Prostate gland (tissue), 2 donors: Measurements from ENCODE around the gene ADGRD1. TPM values are rescaled to one million over a fixed set of nuclear protein-coding genes. Genes with fewer than 3 reads are reported as not detected.

Experiments used
- DNase-seq: peaks from one replicate; pipeline ENCODE4 v3.0.0-alpha.2; 2019; ENCODE audit warnings: low spot score
- H3K27ac ChIP-seq, 2 donors: fragments of 200-600 bp; sonication (generic); 2 replicates each; pipeline ENCODE4 v1.5.1; 2017 to 2019
- H3K27me3 ChIP-seq: fragments of 200-600 bp; sonication (generic); replicated peaks from 2 replicates; pipeline ENCODE4 v1.5.1; 2019; ENCODE audit not compliant: insufficient read depth
- H3K36me3 ChIP-seq, 2 donors: fragments of 200-600 bp; sonication (generic); 1 replicate in 1 of 2; 2 replicates in 1 of 2; pipeline versions ENCODE4 v1.5.1 to v1.8.1; 2017 to 2019
- H3K4me1 ChIP-seq: fragments of 200-600 bp; sonication (generic); replicated peaks from 2 replicates; pipeline ENCODE4 v1.5.1; 2019
- H3K4me3 ChIP-seq, 2 donors: fragments of 200-600 bp; sonication (generic); 2 replicates each; pipeline ENCODE4 v1.5.1; 2017 to 2019
- H3K9me3 ChIP-seq: fragments of 200-600 bp; sonication (generic); 2 replicates; pipeline ENCODE4 v1.5.1; 2017
- POLR2A ChIP-seq: fragments of 450-650 bp; IDR thresholded peaks from one replicate; pipeline ENCODE4 v1.6.1; 2016; ENCODE audit warnings: antibody characterized with exemption, mild to moderate bottlenecking
- POLR2AphosphoS5 ChIP-seq: sonication (generic); formaldehyde crosslinking; IDR thresholded peaks from one replicate; pipeline ENCODE4 v1.6.1; 2017; ENCODE audit warnings: antibody characterized with exemption
- WGBS: methylation state at CpG from one replicate; pipeline ENCODE4 v1.1.5; 2018; 5-methylcytosine and 5-hydroxymethylcytosine counted together
- intact Hi-C: fragments of 100-400 bp; cut with DNase I; formaldehyde crosslinking; loops from one replicate; pipeline ENCODE4 v1.14.2; 2022
- total RNA-seq, 2 donors: library from RNA; depleted of rRNA; stranded (reverse); fragments of >200 nt; gene quantifications; one replicate each; pipeline ENCODE4 v1.1.0, GENCODE V29; 2016
- TF ChIP-seq, protein P1 (sequence below), 4 experiments: fragments of 200-600 bp in 2 of 4; fragments of 450-650 bp in 2 of 4; sonication (generic) in 2 of 4; IDR thresholded peaks; 1 replicate in 3 of 4; 2 replicates in 1 of 4; pipeline ENCODE4 v1.5.1; 2016 to 2019; ENCODE audit warnings: antibody characterized with exemption in 4 of 4, mild to moderate bottlenecking in 2 of 4, moderate library complexity in 2 of 4

ADGRD1 gene
- total RNA-seq, 2 donors from 2014 or later: 4.3 to 20.9 TPM

DNA sequence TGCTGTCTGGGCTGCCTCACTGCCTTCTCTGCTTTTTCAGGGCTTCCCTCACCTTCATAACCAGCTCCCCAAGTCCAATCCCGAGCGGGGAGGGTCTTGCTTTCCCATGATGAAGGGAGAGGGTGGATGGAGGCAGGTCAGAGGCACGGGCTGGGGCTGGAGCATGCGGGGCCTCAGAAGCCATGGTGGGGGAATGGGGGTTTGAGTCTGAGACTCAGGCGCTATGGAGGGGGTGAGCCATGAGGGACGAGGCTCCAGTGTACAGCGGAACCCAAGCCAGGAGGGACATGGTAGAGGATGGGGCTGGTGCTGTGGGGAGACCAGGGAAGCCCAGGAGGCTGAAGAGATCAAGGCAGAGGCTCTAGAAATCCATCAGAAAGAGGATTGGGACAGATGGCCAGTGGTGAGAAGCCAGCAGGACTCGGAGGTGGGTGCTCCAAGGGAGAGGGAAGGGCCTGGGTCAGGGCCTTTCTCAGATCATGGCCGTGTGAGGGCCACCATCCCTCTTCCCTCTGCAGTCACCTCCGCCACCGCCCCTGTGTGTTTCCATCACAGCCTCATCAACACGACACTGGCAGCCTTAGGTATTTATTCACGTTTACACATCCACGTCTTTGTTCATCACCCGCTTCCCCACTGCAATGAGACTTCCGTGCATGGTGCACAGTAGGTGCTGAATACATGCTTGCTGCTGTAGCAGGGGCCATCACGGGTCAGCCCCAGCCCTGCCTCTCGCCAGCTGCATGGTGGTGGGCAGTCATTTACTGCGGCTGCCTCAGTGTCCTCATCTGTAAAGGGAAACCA lies 144.7 kb downstream of the ADGRD1 start:
- H3K4me1 ChIP-seq: no peaks in the 10 kb centered on the region
- TF ChIP-seq, protein P1, sequence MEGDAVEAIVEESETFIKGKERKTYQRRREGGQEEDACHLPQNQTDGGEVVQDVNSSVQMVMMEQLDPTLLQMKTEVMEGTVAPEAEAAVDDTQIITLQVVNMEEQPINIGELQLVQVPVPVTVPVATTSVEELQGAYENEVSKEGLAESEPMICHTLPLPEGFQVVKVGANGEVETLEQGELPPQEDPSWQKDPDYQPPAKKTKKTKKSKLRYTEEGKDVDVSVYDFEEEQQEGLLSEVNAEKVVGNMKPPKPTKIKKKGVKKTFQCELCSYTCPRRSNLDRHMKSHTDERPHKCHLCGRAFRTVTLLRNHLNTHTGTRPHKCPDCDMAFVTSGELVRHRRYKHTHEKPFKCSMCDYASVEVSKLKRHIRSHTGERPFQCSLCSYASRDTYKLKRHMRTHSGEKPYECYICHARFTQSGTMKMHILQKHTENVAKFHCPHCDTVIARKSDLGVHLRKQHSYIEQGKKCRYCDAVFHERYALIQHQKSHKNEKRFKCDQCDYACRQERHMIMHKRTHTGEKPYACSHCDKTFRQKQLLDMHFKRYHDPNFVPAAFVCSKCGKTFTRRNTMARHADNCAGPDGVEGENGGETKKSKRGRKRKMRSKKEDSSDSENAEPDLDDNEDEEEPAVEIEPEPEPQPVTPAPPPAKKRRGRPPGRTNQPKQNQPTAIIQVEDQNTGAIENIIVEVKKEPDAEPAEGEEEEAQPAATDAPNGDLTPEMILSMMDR (IDR thresholded peaks at IDR 0.05): no peak
- TF ChIP-seq POLR2AphosphoS5: no peak
- no peak for TF ChIP-seq POLR2A
- no peaks in the 10 kb centered on the region for H3K27me3 ChIP-seq
- 78% methylated on average over 19 of the region's 19 CpGs for WGBS
- H3K27ac ChIP-seq: no peak overlapping the region
- no peaks in the 10 kb centered on the region for H3K36me3 ChIP-seq
- DNase-seq: no peak
- intact Hi-C loops: no loop called here
- no peak overlapping the region for H3K4me3 ChIP-seq
- no peaks in the 10 kb centered on the region for H3K9me3 ChIP-seq

DNA sequence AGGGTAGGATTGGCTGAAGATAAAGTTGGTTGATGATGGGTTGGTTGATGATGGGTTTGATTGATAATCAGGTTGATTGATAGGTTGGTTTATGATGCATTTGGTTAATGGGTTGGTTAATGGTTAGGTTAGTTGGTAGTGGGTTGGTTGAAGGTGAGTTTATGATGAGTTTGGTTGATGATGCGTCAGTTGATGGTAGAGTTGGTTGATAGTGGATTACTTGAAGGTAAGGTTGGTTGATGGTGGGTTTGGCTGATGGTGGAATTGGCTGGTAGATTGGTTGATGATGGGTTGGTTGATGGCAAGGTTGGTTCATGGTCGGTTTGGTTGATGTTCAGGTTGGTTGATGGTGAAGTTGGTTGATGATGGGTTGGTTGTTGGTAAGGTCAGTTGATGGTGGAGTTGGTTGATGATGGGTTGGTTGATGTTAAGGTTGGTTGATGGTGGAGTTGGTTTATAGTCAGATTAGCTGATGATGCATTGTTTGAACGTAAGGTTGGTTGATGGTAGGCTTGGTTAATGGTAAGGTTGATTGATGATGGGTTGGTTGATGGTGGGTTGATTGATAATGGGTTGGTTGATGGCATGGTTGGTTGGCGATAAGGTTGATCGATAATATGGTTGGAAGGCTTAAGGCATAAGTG lies 146.4 kb downstream of the ADGRD1 start:
- TF ChIP-seq POLR2A (no peak), POLR2AphosphoS5 (no peak)
- TF ChIP-seq, protein P1 (IDR thresholded peaks at IDR 0.05): no peak

GRCh38 chr12:131101006-131101405 lies 147.3 kb downstream of the ADGRD1 start:
- no peak for DNase-seq

More for the DNA sequence above, 146.4 kb downstream of the ADGRD1 start:
- DNase-seq: no peak
- Histone ChIP-seq H3K9me3 (no peaks in the 10 kb centered on the region), H3K4me1 (no peaks in the 10 kb centered on the region), H3K36me3 (no peaks in the 10 kb centered on the region), H3K27me3 (no peaks in the 10 kb centered on the region), H3K27ac (no peak overlapping the region), H3K4me3 (no peak overlapping the region)
- intact Hi-C loops: loop anchor here (10.0 kb wide), 1 partner anchor 735 kb away; no protein-coding TSS in a partner anchor
- 93% methylated on average over 5 of the region's 5 CpGs for WGBS

GRCh38 chr12:131101703-131102492 lies 148.2 kb downstream of the ADGRD1 start:
- TF ChIP-seq, protein P1 (IDR thresholded peaks at IDR 0.05): no peak
- TF ChIP-seq POLR2AphosphoS5: no peak
- TF ChIP-seq POLR2A: no peak
- H3K4me1 ChIP-seq: no peaks in the 10 kb centered on the region
- H3K27me3 ChIP-seq: no peaks in the 10 kb centered on the region
- intact Hi-C loops: loop anchor here (10.0 kb wide), 1 partner anchor 733 kb away; no protein-coding TSS in a partner anchor
- DNase-seq: no peak
- no peaks in the 10 kb centered on the region for H3K9me3 ChIP-seq
- no peaks in the 10 kb centered on the region for H3K36me3 ChIP-seq
- no peak overlapping the region for H3K4me3 ChIP-seq
- H3K27ac ChIP-seq: no peak overlapping the region
- 66% methylated on average over 13 of the region's 13 CpGs for WGBS

More at GRCh38 chr12:131101006-131101405, 147.3 kb downstream of the ADGRD1 start:
- H3K27me3 ChIP-seq: no peaks in the 10 kb centered on the region
- no peaks in the 10 kb centered on the region for H3K9me3 ChIP-seq
- TF ChIP-seq, protein P1 (IDR thresholded peaks at IDR 0.05): no peak
- no peak for TF ChIP-seq POLR2A
- TF ChIP-seq POLR2AphosphoS5: no peak
- 95% methylated on average over 4 of the region's 4 CpGs for WGBS
- intact Hi-C loops: loop anchor here (10.0 kb wide), 1 partner anchor 734 kb away; no protein-coding TSS in a partner anchor
- no peak overlapping the region for H3K4me3 ChIP-seq
- no peaks in the 10 kb centered on the region for H3K36me3 ChIP-seq
- no peak overlapping the region for H3K27ac ChIP-seq
- H3K4me1 ChIP-seq: no peaks in the 10 kb centered on the region
